IPS DF 19.7 (cell line): Measurements from ENCODE around the gene GPC5.

ENCODE experiments used
- DNase-seq: peaks from one replicate; pipeline ENCODE4 v3.0.0-alpha.2; 2013; ENCODE audit warnings: low read depth, low spot score

Gene GPC5

GRCh38 chr13:91592056-91593014 lies 193.9 kb downstream of the GPC5 start:
- no peak for DNase-seq

- no peak for DNase-seq
Measured at GRCh38 chr13:91593456-91593855, 195.0 kb downstream of the GPC5 start.

GRCh38 chr13:91594061-91594460 lies 195.6 kb downstream of the GPC5 start:
- no peak for DNase-seq

- DNase-seq, result no peak
Measured at GRCh38 chr13:91595677-91596076, 197.3 kb downstream of the GPC5 start.

- DNase-seq, result no peak
Measured at GRCh38 chr13:91596842-91597241, 198.4 kb downstream of the GPC5 start.

- no peak for DNase-seq
Measured at GRCh38 chr13:91598655-91599054, 200.2 kb downstream of the GPC5 start.

GRCh38 chr13:91601273-91601672 lies 202.9 kb downstream of the GPC5 start:
- no peak for DNase-seq

GRCh38 chr13:91601807-91602206 lies 203.4 kb downstream of the GPC5 start:
- DNase-seq, result no peak

GRCh38 chr13:91609353-91609752 lies 210.9 kb downstream of the GPC5 start:
- no peak for DNase-seq

GRCh38 chr13:91618315-91618714 lies 219.9 kb downstream of the GPC5 start:
- DNase-seq, result no peak

- DNase-seq, result no peak
Measured at GRCh38 chr13:91620670-91621141, 222.3 kb downstream of the GPC5 start.

- no peak for DNase-seq
Measured at GRCh38 chr13:91621161-91621560, 222.7 kb downstream of the GPC5 start.

GRCh38 chr13:91621963-91622362 lies 223.5 kb downstream of the GPC5 start:
- DNase-seq, result no peak

GRCh38 chr13:91622778-91623550 lies 224.5 kb downstream of the GPC5 start:
- no peak for DNase-seq

- DNase-seq, result no peak
Measured at GRCh38 chr13:91627952-91628739, 229.7 kb downstream of the GPC5 start.

GRCh38 chr13:91630946-91631345 lies 232.5 kb downstream of the GPC5 start:
- no peak for DNase-seq

GRCh38 chr13:91632086-91632485 lies 233.7 kb downstream of the GPC5 start:
- no peak for DNase-seq

- no peak for DNase-seq
Measured at GRCh38 chr13:91639330-91639729, 240.9 kb downstream of the GPC5 start.

GRCh38 chr13:91643394-91643793 lies 245.0 kb downstream of the GPC5 start:
- no peak for DNase-seq

GRCh38 chr13:91644806-91645205 lies 246.4 kb downstream of the GPC5 start:
- DNase-seq, result no peak

GRCh38 chr13:91647361-91647990 lies 249.1 kb downstream of the GPC5 start:
- no peak for DNase-seq
